H1 (cell line): ENCODE data around the gene ACTR2. TPM values are rescaled to one million over a fixed set of nuclear protein-coding genes. Genes with fewer than 3 reads are reported as not detected.

Experiments
- CTCF ChIA-PET: fragments of 300-600 bp; sonication (Branson Sonifier 250); formaldehyde crosslinking; loops from one replicate; lab custom pipeline; 2021; ENCODE audit not compliant: partially characterized antibody; lab: Charles Lee
- POLR2A ChIA-PET: fragments of 300-600 bp; sonication (Branson Sonifier 250); formaldehyde crosslinking; loops from one replicate; lab custom pipeline; 2021; ENCODE audit warnings: inconsistent platforms; ENCODE audit not compliant: partially characterized antibody; lab: Charles Lee
- DNase-seq, 2 experiments: peaks; one replicate each; pipeline versions ENCODE4 v3.0.0 to v3.0.0-alpha.2; 2010 to 2022; ENCODE audit warnings: low spot score in 2 of 2, low read depth in 1 of 2, mixed read lengths in 1 of 2
- FAIRE-seq: peaks from 2 replicates; lab custom pipeline; 2011; peaks lifted over from hg19 to GRCh38; lab: Jason Lieb, UNC
- H2AFZ ChIP-seq: 2 replicates; pipeline ENCODE4 v1.8.1; 2012; ENCODE audit warnings: low read length, inconsistent platforms
- H2AK5ac ChIP-seq: 2 replicates; pipeline ENCODE4 v1.6.1; 2013; ENCODE audit warnings: low read depth, low read length
- H2BK120ac ChIP-seq: replicated peaks from 2 replicates; pipeline ENCODE3; 2013; ENCODE audit warnings: low read depth, low read length, inconsistent platforms
- H2BK12ac ChIP-seq: 2 replicates; pipeline ENCODE4 v1.6.1; 2013; ENCODE audit warnings: low read depth, low read length
- H2BK15ac ChIP-seq: 2 replicates; pipeline ENCODE4 v1.6.1; 2013; ENCODE audit warnings: low read length
- H2BK20ac ChIP-seq: 2 replicates; pipeline ENCODE4 v1.6.1; 2013; ENCODE audit warnings: low read length
- H2BK5ac ChIP-seq: 2 replicates; pipeline ENCODE4 v1.6.1; 2013; ENCODE audit warnings: low read depth, low read length
- H3K14ac ChIP-seq: 2 replicates; pipeline ENCODE4 v1.6.1; 2013; ENCODE audit warnings: inconsistent platforms; ENCODE audit not compliant: insufficient read length
- H3K18ac ChIP-seq: 2 replicates; pipeline ENCODE4 v1.6.1; 2013; ENCODE audit warnings: low read length; ENCODE audit errors: extremely low read depth
- H3K23ac ChIP-seq: 2 replicates; pipeline ENCODE4 v1.6.1; 2013; ENCODE audit warnings: inconsistent platforms; ENCODE audit not compliant: insufficient read length
- H3K23me2 ChIP-seq: 2 replicates; pipeline ENCODE4 v1.6.1; 2013; ENCODE audit warnings: low read depth, low read length
- H3K27ac ChIP-seq: 2 replicates; pipeline ENCODE4 v1.6.1; 2011; ENCODE audit warnings: low read depth, low read length, inconsistent platforms
- H3K27me3 ChIP-seq, 4 experiments: replicated peaks in 1 of 4; 1 replicate in 1 of 4; 2 replicates in 3 of 4; pipeline versions ENCODE4 v1.6.1 to v1.8.1; 2011 to 2013; ENCODE audit warnings: low read length in 3 of 4, mild to moderate bottlenecking in 3 of 4, inconsistent platforms in 2 of 4, mixed read lengths in 2 of 4, moderate library complexity in 1 of 4; ENCODE audit not compliant: control insufficient read depth in 3 of 4, insufficient read depth in 3 of 4; ENCODE audit errors: extremely low read depth in 1 of 4
- H3K36me3 ChIP-seq, 4 experiments: 2 replicates each; pipeline versions ENCODE4 v1.6.1 to v1.8.1; 2011 to 2013; ENCODE audit warnings: mild to moderate bottlenecking in 4 of 4, low read length in 3 of 4, moderate library complexity in 2 of 4, control low read depth in 1 of 4, inconsistent platforms in 1 of 4; ENCODE audit not compliant: insufficient read depth in 4 of 4, control insufficient read depth in 2 of 4
- H3K4ac ChIP-seq: replicated peaks from 2 replicates; pipeline ENCODE3; 2013; ENCODE audit warnings: low read length, low read depth, mixed read lengths, inconsistent platforms; ENCODE audit not compliant: insufficient read length
- H3K4me1 ChIP-seq, 4 experiments: replicated peaks in 1 of 4; 1 replicate in 1 of 4; 2 replicates in 3 of 4; pipeline versions ENCODE4 v1.6.1 to v1.8.1; 2011 to 2013; ENCODE audit warnings: low read length in 3 of 4, inconsistent platforms in 2 of 4, mixed read lengths in 1 of 4; ENCODE audit not compliant: insufficient read depth in 4 of 4, control insufficient read depth in 3 of 4
- H3K4me2 ChIP-seq, 2 experiments: 2 replicates each; pipeline versions ENCODE4 v1.6.1 to v1.8.1; 2011 to 2013; ENCODE audit warnings: low read depth in 2 of 2, low read length in 2 of 2, control low read depth in 1 of 2, inconsistent platforms in 1 of 2, mild to moderate bottlenecking in 1 of 2; ENCODE audit not compliant: insufficient read depth in 1 of 2
- H3K4me3 ChIP-seq, 4 experiments: fragments of 200-600, 300-600 bp in 1 of 4; sonication (generic), shearing (Covaris generic), sonication (Bioruptor Twin) in 1 of 4; 2 replicates each; pipeline versions ENCODE4 v1.5.1 to v1.8.1; 2011 to 2016; ENCODE audit warnings: low read length in 4 of 4, low read depth in 3 of 4, control low read depth in 2 of 4, inconsistent platforms in 2 of 4, mild to moderate bottlenecking in 2 of 4, mixed read lengths in 1 of 4, moderate library complexity in 1 of 4; ENCODE audit not compliant: insufficient read depth in 2 of 4; ENCODE audit errors: extremely low read depth in 1 of 4
- H3K56ac ChIP-seq: replicated peaks from 2 replicates; pipeline ENCODE3; 2013; ENCODE audit warnings: low read depth, mild to moderate bottlenecking, mixed read lengths, low read length, inconsistent platforms; ENCODE audit not compliant: insufficient read length
- H3K79me1 ChIP-seq: 2 replicates; pipeline ENCODE4 v1.6.1; 2013; ENCODE audit warnings: low read depth, low read length, control low read depth
- H3K79me2 ChIP-seq, 2 experiments: 2 replicates each; pipeline versions ENCODE4 v1.6.1 to v1.8.1; 2012 to 2013; ENCODE audit warnings: low read length in 2 of 2, mild to moderate bottlenecking in 2 of 2, inconsistent platforms in 1 of 2; ENCODE audit not compliant: insufficient read depth in 2 of 2, control insufficient read depth in 1 of 2
- H3K9ac ChIP-seq, 4 experiments: replicated peaks in 1 of 4; 1 replicate in 1 of 4; 2 replicates in 3 of 4; pipeline versions ENCODE4 v1.6.1 to v1.8.1; 2011 to 2013; ENCODE audit warnings: low read depth in 3 of 4, low read length in 3 of 4, control low read depth in 2 of 4, mild to moderate bottlenecking in 2 of 4, moderate library complexity in 2 of 4, inconsistent platforms in 1 of 4; ENCODE audit errors: extremely low read depth in 1 of 4
- H3K9me3 ChIP-seq, 2 experiments: 2 replicates each; pipeline versions ENCODE4 v1.6.1 to v1.8.1; 2012 to 2013; ENCODE audit warnings: mild to moderate bottlenecking in 2 of 2, moderate library complexity in 2 of 2, control low read depth in 1 of 2, inconsistent platforms in 1 of 2, low read depth in 1 of 2, low read length in 1 of 2, mixed read lengths in 1 of 2; ENCODE audit not compliant: insufficient read depth in 2 of 2
- H4K20me1 ChIP-seq, 2 experiments: replicated peaks in 1 of 2; 2 replicates each; pipeline versions ENCODE3 to v1.8.1; 2011 to 2013; ENCODE audit warnings: inconsistent platforms in 2 of 2, low read length in 2 of 2, mild to moderate bottlenecking in 1 of 2; ENCODE audit not compliant: insufficient read depth in 2 of 2, control insufficient read depth in 1 of 2
- H4K5ac ChIP-seq: 2 replicates; pipeline ENCODE4 v1.6.1; 2013; ENCODE audit warnings: low read length, low read depth, mixed read lengths, inconsistent platforms; ENCODE audit not compliant: insufficient read length
- H4K8ac ChIP-seq: 2 replicates; pipeline ENCODE4 v1.8.0; 2013; ENCODE audit warnings: mild to moderate bottlenecking, moderate library complexity, low read length, inconsistent platforms; ENCODE audit not compliant: insufficient read depth; ENCODE audit errors: extremely low read depth
- H4K91ac ChIP-seq: replicated peaks from 2 replicates; pipeline ENCODE3; 2013; ENCODE audit warnings: low read length, mixed read lengths, inconsistent platforms; ENCODE audit not compliant: insufficient read length
- WGBS, 2 experiments: shearing (Covaris generic) in 1 of 2; methylation state at CpG; one replicate each; pipeline versions ENCODE4 v1.1.6 to v1.1.7; 2013 to 2015; ENCODE audit warnings: low lambda C conversion rate in 2 of 2, mixed read lengths in 2 of 2, inconsistent platforms in 1 of 2, low coverage in 1 of 2, missing lambda C conversion rate in 1 of 2; ENCODE audit not compliant: insufficient replicate concordance in 2 of 2, insufficient coverage in 1 of 2, insufficient read length in 1 of 2; ENCODE audit errors: extremely low coverage in 1 of 2, missing lambda C conversion rate in 1 of 2; 5-methylcytosine and 5-hydroxymethylcytosine counted together
- polyA plus RNA-seq, 7 experiments: library from polyadenylated mRNA; depleted of rRNA in 3 of 7; stranded (reverse) in 5 of 7; unstranded in 2 of 7; fragments of >200 nt in 5 of 7; fragments of 200-250 nt in 2 of 7; gene quantifications; 1 replicate in 5 of 7; 2 replicates in 1 of 7; 4 replicates in 1 of 7; pipeline versions ENCODE4 v1.2.1 to v1.2.3, GENCODE V29; 2011 to 2013; ENCODE audit warnings: missing spikeins in 2 of 7, mixed read lengths in 2 of 7
- total RNA-seq: library from RNA; stranded (reverse); fragmentation: NEBNext Ultra II Directional; extraction: Animal tissue kit (Norgen Biotek cat#: 25700); gene quantifications from 2 replicates; pipeline ENCODE4 v1.2.1, GENCODE V29; 2021

Gene ACTR2
- total and polyA plus RNA-seq, 2 of the 8 experiments (the other 6 are each of a cell fraction or from before 2014, with no cell fraction given): 28.3 to 171 TPM

GRCh38 chr2:65282477-65283053 lies 54.9 kb downstream of the ACTR2 start:
- Histone ChIP-seq H4K8ac (no peak overlapping the region), H3K4me3 (no peak overlapping the region), H4K5ac (no peak overlapping the region), H3K27me3 (peaks cover 14 to 39% (median 36%) of the 10 kb centered on the region in 4 experiments), H4K20me1 (peaks cover 0 to 4% of the 10 kb centered on the region in 2 experiments), H3K27ac (no peak overlapping the region), H2BK15ac (no peak overlapping the region), H2BK20ac (no peak overlapping the region), H3K4me1 (0 out of 7 replicates have a peak, but pooled peaks cover 0 to 2% (median 0%) of the 10 kb centered on the region in 4 experiments), H2BK5ac (no peak overlapping the region), H3K18ac (no peak overlapping the region), H3K56ac (no peak overlapping the region), H3K9me3 (no peaks in the 10 kb centered on the region), H4K91ac (no peak overlapping the region), H3K79me1 (no peaks in the 10 kb centered on the region), H3K4me2 (no peak overlapping the region), H3K23ac (no peak overlapping the region), H3K36me3 (no peaks in the 10 kb centered on the region), H3K9ac (no peak overlapping the region), H2BK12ac (no peak overlapping the region), H2BK120ac (no peak overlapping the region), H2AFZ (no peak overlapping the region), H3K23me2 (no peaks in the 10 kb centered on the region), H3K79me2 (no peaks in the 10 kb centered on the region), H3K4ac (no peak overlapping the region), H3K14ac (no peak overlapping the region), H2AK5ac (no peak overlapping the region)
- POLR2A ChIA-PET: interaction anchor here (0.7 to 1.1 kb wide), 3 partner anchors 9 to 140 kb away, joined by 3 to 6 read pairs (median 3); no protein-coding TSS in a partner anchor
- FAIRE-seq (no peak), DNase-seq (peak in 1 of 2 experiments; percentile 32)
- 87% methylated on average over 3 of the region's 3 CpGs; no CpG with 5 or more reads in 1 of the 2 experiments for WGBS, 2 experiments
- CTCF ChIA-PET: interaction anchor here (0.6 to 2.7 kb wide), 8 partner anchors 10 to 291 kb away, joined by 3 to 10 read pairs (median 3); no protein-coding TSS in a partner anchor
